AG08395 (cell line): ENCODE data around the gene NTN3.
"Not testable (repeated sequence)": the region's sequence is repeated elsewhere in the genome, so short reads cannot be mapped to it uniquely, and the experiment has no call there.

Experiments used
- DNase-seq: peaks from one replicate; pipeline ENCODE4 v3.0.0; 2012; ENCODE audit warnings: mixed read lengths, low spot score

Gene NTN3

DNA sequence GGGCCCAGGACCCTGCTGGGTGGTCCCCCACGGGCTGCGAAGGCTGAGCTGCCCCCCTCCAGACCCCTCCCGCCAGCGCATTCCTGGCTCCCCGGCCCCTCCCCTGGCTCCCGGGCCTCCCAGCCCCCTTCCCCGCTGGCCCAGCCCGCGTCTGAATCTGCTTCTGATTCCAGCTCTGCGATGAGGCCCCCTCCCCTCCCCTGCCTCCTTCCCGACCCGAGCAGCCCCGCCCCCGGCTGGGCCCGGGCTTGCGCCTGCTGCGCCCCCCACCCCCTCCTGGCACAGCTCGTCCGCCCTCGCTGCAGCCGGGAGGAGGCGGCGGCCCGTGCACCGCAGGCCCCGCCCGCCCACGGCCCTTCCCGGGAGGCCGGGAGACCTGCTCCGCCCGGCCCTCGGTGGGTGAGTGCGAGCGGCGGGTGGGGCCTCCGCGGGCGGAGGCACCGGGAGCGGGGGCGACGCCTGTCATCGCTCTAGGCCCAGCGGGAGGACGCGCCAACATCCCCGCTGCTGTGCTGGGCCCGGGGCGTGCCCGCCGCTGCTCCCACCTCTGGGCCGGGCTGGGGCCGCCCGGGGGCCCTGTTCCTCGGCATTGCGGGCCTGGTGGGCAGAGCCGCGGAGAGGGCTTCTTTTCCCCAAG, at the start of gene NTN3:
Gene NTN3 (plus strand): TSS at position 282 of the 637 bp plus-strand sequence. CDS start 405 bp downstream, outside the sequence.
- no peak for DNase-seq

DNA sequence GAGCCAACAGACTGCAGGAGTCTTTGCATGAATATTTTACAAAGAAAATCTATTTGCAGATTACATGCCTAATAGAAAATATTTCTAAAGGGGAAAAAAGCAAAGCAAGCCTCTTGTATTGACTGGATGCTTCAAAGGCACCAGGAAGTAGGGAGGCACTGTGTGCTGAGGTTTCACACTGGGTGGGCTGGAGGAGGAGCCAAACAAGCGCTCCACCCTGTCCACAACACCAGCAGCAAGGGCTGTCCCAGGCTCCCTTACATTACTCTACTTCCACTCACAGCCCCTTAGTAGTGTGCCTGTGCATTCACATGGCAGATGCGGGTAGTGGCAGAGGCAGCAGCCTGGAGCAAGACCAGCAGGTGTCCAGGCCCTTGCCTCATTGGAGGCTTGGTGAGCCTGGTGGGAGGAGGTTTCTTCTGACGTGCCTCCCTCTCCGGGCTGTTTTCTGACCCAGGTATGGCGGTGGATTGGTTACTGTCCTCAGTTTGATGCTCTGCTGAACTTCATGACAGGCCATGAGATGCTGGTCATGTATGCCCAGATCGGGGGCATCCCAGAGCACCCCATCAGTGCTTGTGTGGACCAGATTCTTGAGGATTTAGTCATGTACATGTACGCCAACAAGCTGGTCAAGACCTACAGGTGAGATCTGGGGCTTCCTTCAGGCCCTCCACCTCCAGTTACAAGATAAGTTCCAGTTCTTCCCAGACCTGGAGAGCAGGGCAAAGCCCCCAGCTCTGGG, 48.8 kb upstream of the NTN3 start:
- no peak for DNase-seq

DNA sequence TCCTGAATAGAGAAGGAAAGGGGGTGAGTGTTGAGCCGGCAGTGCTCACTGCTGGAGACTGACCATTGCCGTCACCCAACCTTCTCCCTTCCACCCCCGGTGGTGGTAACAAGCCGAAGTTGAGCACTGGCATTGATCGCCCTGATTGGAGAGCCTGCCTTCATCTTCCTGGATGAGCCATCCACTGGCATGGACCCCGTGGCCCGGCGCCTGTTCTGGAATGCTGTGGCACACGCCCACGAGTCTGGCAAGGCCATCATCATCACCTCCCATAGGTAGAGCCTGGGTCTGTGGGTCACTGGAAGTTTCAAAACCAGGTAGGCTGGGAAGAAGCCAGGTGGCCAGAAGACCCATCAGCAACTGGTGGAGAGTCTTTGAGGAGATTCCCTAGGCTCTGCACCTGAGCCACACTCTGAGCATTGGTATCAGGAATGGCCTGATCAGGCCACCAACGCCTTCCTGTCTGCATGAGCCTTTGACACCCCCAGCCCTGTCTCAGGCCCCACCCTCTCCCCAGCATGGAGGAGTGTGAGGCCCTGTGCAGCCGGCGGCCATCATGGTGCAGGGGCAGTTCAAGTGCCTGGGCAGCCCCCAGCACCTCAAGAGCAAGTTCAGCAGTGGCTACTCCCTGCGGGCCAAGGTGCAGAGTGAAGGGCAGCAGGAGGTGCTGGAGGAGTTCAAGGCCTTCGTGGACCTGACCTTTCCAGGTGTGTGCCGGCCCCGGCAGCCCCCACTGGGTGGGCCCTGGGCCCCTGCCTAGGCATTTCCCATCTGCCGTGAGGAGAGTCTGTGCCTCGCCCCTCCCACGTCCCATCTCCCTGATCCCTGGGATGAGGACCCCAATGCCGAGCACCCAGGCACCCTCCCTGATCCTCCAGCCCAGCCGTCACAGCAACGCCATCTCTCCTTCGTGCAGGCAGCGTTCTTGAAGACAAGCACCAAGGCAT, 46.8 kb upstream of the NTN3 start:
- no peak for DNase-seq

DNA sequence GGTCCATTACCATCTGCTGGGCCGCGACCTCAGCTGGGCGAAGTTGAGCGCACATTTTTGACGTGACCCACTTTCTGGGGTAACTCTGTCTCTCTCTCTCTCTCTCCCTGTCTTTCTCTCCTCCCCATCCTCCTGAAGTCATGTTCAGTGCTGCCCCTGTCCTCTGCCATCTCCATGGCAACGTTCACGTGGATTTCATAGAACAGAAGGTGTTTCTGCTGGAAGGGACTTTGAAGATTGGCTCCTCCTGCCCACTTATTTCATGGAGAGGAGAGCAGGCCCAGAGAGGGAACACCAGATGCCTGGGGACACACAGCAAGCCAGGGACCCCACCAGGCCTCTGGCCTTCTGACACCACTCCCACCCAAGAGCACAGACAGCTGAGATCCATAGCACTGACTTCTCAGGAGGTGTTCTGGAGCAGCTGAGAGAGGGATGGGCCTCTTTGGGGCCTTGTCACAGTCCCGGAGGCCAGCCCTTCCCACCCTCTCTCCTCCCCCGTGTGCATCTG, 46.0 kb upstream of the NTN3 start:
- no peak for DNase-seq

DNA sequence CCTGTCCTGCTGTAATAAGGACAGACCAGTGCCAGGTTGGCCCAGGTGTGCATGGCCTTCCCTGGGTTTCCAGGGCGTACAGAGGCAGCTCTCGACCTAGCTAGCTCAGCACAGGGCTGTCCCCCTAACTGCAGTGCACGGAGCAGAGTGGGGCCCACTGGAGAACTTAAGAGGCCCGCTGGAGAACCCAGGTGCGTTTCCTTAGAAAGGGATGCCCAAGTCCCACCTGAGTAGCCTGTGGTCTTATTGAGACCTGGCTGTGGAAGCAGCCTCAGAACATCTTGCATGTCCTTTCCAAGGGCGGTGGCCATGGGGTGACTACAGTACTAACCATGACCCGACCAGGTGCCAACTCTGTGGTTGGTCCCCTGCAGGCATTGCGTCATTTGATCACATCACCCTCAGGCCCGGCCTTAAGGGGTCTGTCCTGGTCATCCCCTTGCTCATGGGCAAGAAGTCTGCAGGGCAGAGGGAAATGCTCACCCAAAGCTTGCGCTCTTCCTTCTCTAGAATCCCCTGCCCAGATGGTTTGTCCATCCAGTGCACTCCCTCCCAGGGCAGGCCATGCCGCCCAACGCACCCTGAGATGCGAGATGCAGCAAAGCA, 45.2 kb upstream of the NTN3 start:
- DNase-seq, result no peak

DNA sequence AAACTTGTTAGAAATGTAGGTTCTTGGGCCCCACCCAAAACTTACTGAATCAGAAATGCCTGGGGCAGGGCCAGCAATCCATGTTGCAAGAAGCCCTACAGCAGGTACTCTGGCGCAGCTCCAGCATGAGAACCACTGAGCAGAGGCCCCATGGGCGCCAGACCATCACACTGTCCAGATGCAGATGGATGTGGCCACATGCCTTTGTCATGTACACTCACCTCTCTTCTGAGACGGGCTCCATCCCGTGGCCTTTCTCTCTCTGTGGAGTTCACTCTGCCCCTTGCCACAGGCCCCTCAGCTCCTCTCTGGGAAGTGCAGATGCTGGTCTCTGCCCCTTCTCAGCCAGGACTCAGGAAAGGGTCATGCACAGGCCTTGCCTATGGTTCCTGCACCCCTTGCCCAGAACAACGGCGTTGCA, 44.1 kb upstream of the NTN3 start:
- no peak for DNase-seq

DNA sequence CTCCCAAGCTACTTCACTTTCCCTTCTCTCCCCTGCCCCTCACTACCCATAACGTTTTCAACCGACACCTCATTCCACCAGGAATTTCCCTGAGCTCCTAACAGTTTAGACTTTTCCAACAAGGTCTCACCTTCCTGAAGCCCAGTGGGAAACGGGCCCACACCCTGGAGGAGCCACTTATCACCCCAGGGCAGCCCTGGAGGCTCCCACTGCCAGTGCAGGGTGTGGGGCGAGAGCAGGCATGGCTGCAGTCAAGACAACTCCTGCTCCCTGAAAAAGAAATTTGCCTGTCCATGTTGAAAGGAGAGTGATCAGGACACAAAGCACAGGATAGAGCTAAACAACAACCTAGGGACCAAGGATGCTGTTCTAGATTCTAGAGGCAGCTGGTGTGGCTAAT, 43.6 kb upstream of the NTN3 start:
- no peak for DNase-seq

DNA sequence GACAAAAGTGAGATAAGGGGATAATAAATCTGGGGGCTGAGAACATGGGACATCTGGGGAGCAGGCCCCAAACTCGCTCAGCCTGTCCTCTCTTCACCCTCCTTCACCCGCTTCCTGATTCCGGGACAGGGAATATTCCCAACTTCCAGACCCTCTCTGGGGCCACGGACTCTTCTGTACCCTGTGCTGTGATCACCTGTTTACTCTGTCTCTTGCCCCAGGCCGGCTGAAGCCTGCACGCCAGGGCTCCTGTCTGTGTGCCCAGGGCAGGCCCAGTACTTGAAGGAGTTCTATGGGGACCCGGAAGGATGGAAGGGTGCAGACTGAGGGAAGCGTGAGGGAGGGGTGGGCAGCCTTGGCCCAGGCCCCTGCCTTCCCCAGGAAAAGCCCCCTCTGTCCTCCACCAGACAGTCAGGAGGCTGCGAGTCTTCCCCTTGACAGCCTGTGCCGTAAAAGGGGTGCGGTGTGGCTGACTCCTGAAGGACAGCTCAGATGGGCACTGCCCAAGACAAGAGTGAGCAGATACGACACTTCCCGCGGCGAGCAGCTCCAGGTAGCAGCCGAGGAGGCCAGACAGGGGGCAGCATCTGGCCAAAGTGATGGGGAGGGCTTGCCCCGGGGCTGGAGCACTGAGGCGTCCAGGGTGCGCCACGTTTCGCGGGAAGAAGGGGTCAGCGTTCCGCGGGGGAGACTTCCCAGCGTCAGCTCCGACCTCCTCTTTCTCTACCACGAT, 42.9 kb upstream of the NTN3 start:
- peak; percentile 17 for DNase-seq

DNA sequence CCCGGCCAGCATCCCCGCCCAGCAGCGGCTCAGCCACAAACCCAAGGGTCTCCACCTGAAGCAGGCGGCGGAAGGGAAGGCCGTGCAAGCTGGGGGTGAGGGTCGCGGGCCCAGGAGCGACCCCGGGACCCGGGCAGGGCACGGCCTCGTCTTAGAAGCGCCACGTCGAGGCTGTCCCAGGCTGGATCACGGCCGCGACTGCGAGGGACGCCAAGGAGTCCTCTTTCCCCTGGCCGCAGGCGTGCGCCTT, 42.4 kb upstream of the NTN3 start:
- DNase-seq, result no peak

DNA sequence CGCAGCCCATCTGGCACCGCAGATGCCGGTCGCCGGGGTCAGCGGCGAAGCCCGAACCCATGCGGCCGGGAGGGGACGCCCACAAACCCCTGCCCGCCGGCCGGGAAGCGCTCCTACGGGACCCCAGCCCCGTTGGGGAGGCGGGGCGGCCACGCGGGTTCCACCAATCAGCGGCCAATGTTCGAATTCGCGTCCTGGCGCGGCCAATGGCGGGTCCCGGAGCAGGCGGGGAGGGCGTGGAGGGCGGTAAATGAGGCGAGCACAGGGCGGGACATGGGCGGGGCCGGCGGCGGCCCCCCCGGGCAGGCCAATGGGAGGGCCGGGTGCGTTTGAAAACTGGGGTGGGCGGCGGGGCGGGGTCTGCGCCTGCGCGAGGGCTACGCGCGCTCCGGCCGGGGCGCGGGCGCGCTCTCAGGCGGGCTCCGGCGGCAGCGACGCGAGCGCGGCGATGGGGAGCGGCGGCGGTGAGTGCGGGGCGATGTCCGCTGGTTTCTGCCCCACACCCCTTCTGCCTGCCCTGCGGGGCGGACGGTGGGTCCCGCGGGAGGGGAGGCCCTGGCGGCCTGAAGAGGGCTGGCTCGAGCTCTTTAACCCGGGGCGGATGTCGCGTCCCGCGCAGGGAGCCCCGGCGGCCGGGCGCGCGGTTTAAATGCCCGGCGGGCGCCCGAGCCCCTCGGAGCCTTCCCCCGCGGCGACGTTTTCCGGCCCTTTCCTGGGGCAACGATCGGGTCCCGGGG, 41.9 kb upstream of the NTN3 start, which contains the start of gene CCNF:
Gene CCNF (plus strand): TSS at position 414 of the 737 bp plus-strand sequence. CDS start 35 bp downstream, at position 449.
- DNase-seq, result peak; percentile 100

DNA sequence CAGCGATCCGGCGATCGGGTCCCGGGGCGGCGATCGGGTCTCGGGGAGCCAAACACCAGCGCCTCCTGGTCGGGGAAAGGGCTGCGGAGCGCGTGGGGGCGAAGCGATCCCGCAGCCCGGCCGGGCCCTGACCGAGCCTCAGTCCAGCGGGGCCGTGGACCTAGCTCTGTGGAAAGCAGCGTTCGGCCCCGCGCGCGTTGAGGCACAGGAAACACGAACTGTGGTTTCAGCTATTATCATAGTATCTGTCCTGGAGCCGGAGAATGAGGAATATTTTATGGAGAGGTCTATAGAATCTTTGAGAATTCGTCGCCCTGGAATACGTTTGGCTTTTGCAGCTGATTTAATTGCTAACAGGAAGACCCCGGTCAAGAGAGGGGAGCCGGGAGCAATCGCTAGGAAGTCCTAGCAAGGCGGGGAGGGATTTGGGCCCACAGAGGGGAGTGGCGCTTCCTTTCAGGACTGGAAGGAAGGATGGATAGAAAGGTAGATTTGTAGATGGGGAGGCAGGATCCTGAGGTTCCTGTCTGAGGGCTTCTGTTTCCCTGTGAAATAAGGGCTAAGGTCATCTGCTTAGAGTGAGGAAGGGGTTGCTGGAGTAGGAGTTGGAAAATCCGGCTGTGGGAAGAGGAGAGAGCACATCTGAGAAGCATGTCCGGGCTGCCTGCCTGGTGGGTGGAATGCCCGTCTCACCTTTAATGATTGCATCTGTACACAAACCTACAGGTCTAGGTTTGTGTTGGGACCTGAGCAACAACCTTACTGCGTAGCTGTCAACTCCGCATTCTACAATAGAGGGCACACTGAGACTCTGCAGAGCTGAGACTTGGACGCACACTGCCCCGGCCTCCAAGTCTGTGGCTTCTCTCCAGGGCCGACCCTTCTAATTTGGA, 41.1 kb upstream of the NTN3 start:
- DNase-seq, result no peak

DNA sequence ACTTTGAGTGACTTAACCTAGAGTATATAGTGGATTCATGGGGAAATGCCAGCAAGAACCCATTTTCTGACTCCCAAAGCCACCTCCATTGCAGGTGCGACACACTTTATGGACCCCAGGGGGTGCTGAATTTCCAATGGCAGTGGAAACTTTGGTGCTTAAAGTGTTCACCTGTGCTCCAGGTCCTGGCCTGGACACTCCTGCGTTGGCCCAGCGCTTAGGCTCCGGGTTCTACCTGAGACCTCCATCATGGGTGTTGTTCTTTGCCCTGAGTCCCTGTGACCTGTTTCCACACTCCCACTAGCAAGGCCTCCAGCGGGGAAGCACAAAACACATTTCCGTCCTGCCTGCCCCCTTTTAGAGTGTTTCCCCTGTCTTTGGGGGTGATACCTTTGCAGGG, 38.8 kb upstream of the NTN3 start:
- DNase-seq, result no peak

DNA sequence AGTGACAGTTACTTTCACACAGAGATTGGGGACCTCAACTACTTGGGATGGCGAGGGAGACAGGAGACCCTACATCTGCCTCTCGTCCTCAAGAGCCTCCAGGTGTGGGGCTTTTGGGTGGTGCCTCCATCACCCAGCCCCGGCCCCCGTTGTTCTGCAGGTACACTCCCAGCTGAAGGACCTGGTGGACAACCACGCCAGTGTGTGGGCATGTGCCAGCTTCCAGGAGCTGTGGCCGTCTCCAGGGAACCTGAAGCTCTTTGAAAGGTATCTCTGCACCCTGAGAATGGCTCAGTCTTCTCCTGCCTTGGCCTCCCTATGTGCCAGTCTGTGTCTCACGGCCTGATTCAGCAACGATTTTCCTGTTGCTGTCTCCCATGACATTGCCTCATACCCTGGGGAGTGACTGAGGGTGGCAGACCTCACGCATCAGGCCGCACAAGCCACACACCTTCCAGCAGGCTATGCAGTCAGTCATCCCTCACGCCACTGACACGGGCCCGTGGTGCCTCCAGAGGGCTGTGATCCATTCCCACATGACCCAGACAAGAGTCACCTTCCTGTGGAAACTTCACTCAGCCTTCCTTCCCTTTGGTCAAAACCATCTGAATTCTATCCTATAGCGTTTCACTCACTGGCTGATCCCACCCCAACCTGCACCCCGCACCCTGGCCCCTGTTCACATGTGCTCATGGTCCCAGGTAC, 38.1 kb upstream of the NTN3 start:
- DNase-seq, result no peak

DNA sequence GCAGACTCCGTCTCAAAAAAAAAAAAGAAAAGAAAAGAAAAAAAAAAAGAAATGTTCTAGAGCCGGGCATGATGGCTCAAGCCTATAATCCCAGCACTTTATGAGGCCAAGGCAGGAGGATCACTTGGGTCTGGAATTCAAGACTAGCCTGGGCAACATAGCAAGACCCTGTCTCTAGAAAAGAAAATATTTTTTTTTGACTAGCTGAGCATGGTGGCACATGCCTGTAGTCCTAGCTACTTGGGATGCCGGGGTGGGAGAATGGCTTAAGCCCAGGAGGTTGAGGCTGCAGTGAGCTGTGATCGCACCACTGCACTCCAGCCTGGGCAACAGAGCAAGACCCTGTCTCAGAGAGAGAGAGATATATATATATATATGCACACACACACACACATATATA, 35.9 kb upstream of the NTN3 start:
- DNase-seq, result not testable (repeated sequence)

DNA sequence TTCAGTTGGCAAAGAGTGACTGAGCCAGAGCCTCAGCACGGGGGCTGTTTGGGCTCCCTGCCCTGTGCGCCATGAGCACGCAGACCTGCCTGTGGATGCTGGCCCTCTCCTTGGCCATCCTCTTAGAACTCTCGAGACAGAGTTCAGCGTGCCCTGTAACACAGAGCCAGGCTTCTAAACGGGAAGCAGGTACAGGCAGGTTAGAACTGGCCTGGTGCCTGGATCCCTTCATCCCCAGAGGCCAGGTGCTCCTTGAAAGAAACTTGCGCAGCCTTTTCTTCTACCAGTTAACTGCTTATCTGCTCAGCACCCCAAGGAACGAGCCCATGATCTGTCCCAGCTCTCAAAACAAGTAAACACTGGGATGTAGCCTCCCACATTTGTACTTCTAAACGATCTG, 35.0 kb upstream of the NTN3 start:
- DNase-seq, result no peak

DNA sequence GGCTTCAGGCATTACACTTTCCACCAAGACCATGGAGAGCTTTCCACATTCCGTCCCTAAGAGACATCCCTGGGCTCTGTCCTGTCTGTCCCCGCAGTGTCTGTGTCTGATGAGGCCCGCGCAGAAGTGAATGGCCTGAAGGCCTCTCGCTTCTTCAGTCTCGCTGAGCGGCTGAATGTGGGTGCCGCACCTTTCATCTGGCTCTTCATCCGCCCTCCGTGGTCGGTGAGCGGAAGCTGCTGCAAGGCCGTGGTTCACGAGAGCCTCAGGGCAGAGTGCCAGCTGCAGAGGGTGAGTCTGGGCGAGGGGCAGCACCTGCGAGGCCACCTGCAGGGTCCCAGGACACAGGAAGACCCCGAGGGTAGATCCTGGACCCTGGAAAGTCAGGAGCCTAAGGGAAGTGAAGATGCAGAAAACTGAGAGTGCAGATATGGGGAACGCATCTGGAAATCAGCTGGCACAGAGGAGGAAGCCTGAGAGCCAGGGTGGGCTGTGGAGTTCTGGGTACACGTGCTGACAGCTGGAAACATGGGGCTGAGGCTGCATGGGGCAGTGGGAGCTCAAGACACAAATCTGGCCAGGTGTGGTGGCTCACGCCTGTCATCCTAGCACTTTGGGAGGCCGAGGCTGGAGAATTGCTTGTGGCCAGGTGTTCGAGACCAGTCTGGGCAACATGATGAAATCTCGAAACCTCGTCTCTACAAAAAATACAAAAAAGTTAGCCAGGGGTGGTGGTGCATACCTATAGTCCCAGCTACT, 33.9 kb upstream of the NTN3 start:
- DNase-seq, result no peak

DNA sequence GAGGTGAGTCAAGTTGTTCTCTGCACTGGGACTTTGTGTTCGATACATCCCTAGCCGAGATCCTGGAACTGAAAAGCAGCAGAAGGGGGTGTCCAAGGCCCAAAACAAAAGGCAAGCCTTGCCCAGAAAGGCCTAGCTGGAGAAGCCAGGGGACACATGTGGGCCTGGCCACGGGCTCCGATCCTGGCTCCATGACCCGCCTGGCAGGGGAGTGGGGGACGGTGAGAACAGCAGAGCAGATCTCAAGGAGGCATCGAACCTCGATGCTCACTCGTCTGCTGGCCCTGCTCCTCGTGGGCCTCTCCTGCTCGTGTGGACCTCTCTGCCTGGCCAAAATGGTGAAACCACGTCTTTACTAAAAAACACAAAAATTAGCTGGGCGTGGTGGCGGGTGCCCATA, 33.0 kb upstream of the NTN3 start:
- no peak for DNase-seq

DNA sequence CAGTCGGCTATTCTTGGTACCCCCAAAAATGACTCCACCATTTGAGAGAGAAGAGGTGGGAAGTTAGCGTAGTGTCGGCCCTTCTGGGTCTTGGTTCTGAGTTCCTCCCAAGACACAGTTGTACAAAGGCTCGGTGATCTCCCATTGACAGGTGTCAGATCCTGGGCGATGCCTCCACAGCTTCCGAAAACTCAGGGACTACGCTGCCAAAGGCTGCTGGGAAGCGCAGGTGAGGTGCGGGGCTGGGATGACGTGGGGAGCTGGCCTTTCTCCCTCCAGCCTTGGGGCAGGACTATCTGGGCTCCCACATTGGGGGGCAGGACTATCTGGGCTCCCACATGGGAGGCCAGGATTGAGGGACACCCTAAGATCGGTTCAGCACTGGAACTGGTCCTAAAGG, 31.5 kb upstream of the NTN3 start:
- DNase-seq, result no peak
